ENCODE results near the gene TMEM139.

DNA sequence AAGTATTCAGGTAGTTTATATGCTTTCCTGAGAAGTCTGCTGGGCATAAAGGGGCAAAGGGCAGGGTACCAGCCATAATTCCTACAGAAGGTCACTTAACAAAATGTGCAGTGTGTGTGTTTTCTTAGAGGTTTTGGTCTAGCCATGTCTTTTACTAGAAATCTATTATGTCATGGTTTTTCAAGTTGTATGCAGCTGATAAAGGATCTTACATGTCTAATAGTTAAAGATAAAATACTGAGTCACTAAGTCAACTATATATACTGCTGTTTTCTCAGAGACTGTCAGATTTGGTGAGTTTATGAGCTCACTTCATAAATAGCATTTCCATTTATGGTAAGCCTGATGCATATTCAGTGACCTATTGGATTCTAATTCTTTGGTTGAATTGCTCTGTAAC, 11.1 kb downstream of the TMEM139 start:
- no peak for TF ChIP-seq ZNF274 (IDR thresholded peaks at IDR 0.05; ENCODE audit: low read depth, low read length)
- TF ChIP-seq YY1 (IDR thresholded peaks at IDR 0.05; ENCODE audit: insufficient read depth, insufficient read length) = no peak
- TF ChIP-seq SUZ12 (IDR thresholded peaks at IDR 0.05; ENCODE audit: extremely low read depth, insufficient read depth, insufficient read length) = no peak

All from NT2/D1 (cell line).